ENCODE data around the gene BAX.

Gene BAX

GRCh38 chr19:48933382-48933932 lies 21.2 kb upstream of the BAX start, which contains the start of gene DHDH:
TSS of gene DHDH (plus strand) at chr19:48933699. CDS start at chr19:48933722, 23 bp downstream.
- no peak for DNase-seq (ENCODE audit: low read depth)

- no peak for DNase-seq (ENCODE audit: low read depth)
These were observed 19.8 kb upstream of the BAX start for GRCh38 chr19:48934837-48935236.

- no peak for DNase-seq (ENCODE audit: low read depth)
These were observed 18.8 kb upstream of the BAX start for GRCh38 chr19:48935864-48936263.

GRCh38 chr19:48938256-48938655 lies 16.4 kb upstream of the BAX start:
- no peak for DNase-seq (ENCODE audit: low read depth)

GRCh38 chr19:48940902-48941301 lies 13.8 kb upstream of the BAX start:
- no peak for DNase-seq (ENCODE audit: low read depth)

- no peak for DNase-seq (ENCODE audit: low read depth)
These were observed 11.6 kb upstream of the BAX start for GRCh38 chr19:48943081-48943480.

GRCh38 chr19:48945415-48945814 lies 9.3 kb upstream of the BAX start:
- no peak for DNase-seq (ENCODE audit: low read depth)

GRCh38 chr19:48945817-48946216 lies 8.9 kb upstream of the BAX start:
- no peak for DNase-seq (ENCODE audit: low read depth)

GRCh38 chr19:48946463-48947257 lies 8.0 kb upstream of the BAX start:
- DNase-seq (ENCODE audit: low read depth): no peak

- DNase-seq (ENCODE audit: low read depth): no peak
These were observed 7.5 kb upstream of the BAX start for GRCh38 chr19:48947258-48947542.

GRCh38 chr19:48950159-48950558 lies 4.5 kb upstream of the BAX start:
- DNase-seq (ENCODE audit: low read depth): no peak

- no peak for DNase-seq (ENCODE audit: low read depth)
These were observed 3.7 kb upstream of the BAX start for GRCh38 chr19:48950830-48951519.

GRCh38 chr19:48953141-48953540 lies 1.5 kb upstream of the BAX start:
- DNase-seq (ENCODE audit: low read depth): no peak

GRCh38 chr19:48953990-48954594 lies 583 bp upstream of the BAX start:
- no peak for DNase-seq (ENCODE audit: low read depth)

GRCh38 chr19:48955308-48955958 lies 758 bp downstream of the BAX start:
- no peak for DNase-seq (ENCODE audit: low read depth)

GRCh38 chr19:48958006-48958405 lies 3.3 kb downstream of the BAX start:
- no peak for DNase-seq (ENCODE audit: low read depth)

GRCh38 chr19:48959341-48960239 lies 4.9 kb downstream of the BAX start:
- no peak for DNase-seq (ENCODE audit: low read depth)

- DNase-seq (ENCODE audit: low read depth): no peak
These were observed 6.5 kb downstream of the BAX start for GRCh38 chr19:48961051-48961649.

- DNase-seq (ENCODE audit: low read depth): no peak
These were observed 7.0 kb downstream of the BAX start for GRCh38 chr19:48961673-48962028.

- no peak for DNase-seq (ENCODE audit: low read depth)
These were observed 7.6 kb downstream of the BAX start for GRCh38 chr19:48962029-48962848.
